ENCODE measurements around the gene PROX2.
A peak's percentile ranks its signal among the peaks of the same experiment; 100 is the strongest.

Gene PROX2
- 0 to 1.0 (median 0.12) reads per million in 9 experiments for total RNA-seq

- H3K27ac Mint-ChIP-seq = peak within 1 kb of the TSS; percentile 74 to 83
- H3K9me3 Mint-ChIP-seq = no peaks in the 10 kb centered on the region
- H3K4me1 Mint-ChIP-seq (ENCODE audit: low read depth in 2 of 2) = peaks cover 20% of the 10 kb centered on the region in 2 donors
- ATAC-seq (replicated peaks) = peak; percentile 81
- H3K4me3 Mint-ChIP-seq = peak within 1 kb of the TSS; percentile 48 to 67
- no peaks in the 10 kb centered on the region for H3K27me3 Mint-ChIP-seq
- no peak for DNase-seq
- H3K36me3 Mint-ChIP-seq (ENCODE audit: insufficient read depth) = peaks cover under 1% of the 10 kb centered on the region
These were observed at the start of gene PROX2 for GRCh38 chr14:74875941-74876913. Gene PROX2, minus strand, starts transcription at chr14:74876145. Its CDS starts 12,311 bp downstream, at chr14:74863834.

- ATAC-seq (replicated peaks) (no peak), DNase-seq (no peak)
- Mint-ChIP-seq H3K36me3 (ENCODE audit: insufficient read depth) (peaks cover 4% of the 10 kb centered on the region), H3K27me3 (peaks cover 30 to 42% of the 10 kb centered on the region in 2 donors), H3K9me3 (no peaks in the 10 kb centered on the region), H3K4me3 (peak overlapping the region in 1 of 2 donors; percentile 0), H3K27ac (no peak overlapping the region), H3K4me1 (ENCODE audit: low read depth in 2 of 2) (peaks cover 0 to 5% of the 10 kb centered on the region in 2 donors)
These were observed 48.1 kb upstream of the PROX2 start for GRCh38 chr14:74924061-74924460.

- ATAC-seq (replicated peaks) (peak; percentile 96), DNase-seq (peak in 2 of 3 experiments; percentile 31 to 39)
- H3K9me3 Mint-ChIP-seq = no peaks in the 10 kb centered on the region
- H3K27me3 Mint-ChIP-seq = peaks cover 30 to 42% of the 10 kb centered on the region in 2 donors
- peaks cover 4% of the 10 kb centered on the region for H3K36me3 Mint-ChIP-seq (ENCODE audit: insufficient read depth)
- no peak within 1 kb of the TSS for H3K27ac Mint-ChIP-seq
- peak within 1 kb of the TSS; percentile 59 to 60 for H3K4me3 Mint-ChIP-seq
- peaks cover 0 to 5% of the 10 kb centered on the region in 2 donors for H3K4me1 Mint-ChIP-seq (ENCODE audit: low read depth in 2 of 2)
These were observed 46.9 kb upstream of the PROX2 start, which contains the start of gene RPS6KL1 for GRCh38 chr14:74922752-74923401. Gene RPS6KL1, minus strand, starts transcription at chr14:74923260. Its CDS starts 1,719 bp downstream, at chr14:74921541.

- Mint-ChIP-seq H3K4me1 (ENCODE audit: low read depth in 2 of 2) (peaks cover 0 to 5% of the 10 kb centered on the region in 2 donors), H3K9me3 (no peaks in the 10 kb centered on the region), H3K4me3 (peak overlapping the region; percentile 59 to 60), H3K27me3 (peaks cover 30 to 46% of the 10 kb centered on the region in 2 donors), H3K36me3 (ENCODE audit: insufficient read depth) (peaks cover 4% of the 10 kb centered on the region), H3K27ac (no peak overlapping the region)
- DNase-seq (no peak), ATAC-seq (replicated peaks) (no peak)
These were observed 46.2 kb upstream of the PROX2 start for GRCh38 chr14:74921987-74922751.

GRCh38 chr14:74921053-74921620, 45.2 kb upstream of the PROX2 start:
- Mint-ChIP-seq H3K27ac (no peak overlapping the region), H3K4me1 (ENCODE audit: low read depth in 2 of 2) (peaks cover 0 to 5% of the 10 kb centered on the region in 2 donors), H3K36me3 (ENCODE audit: insufficient read depth) (peaks cover 4% of the 10 kb centered on the region), H3K27me3 (peaks cover 23 to 48% of the 10 kb centered on the region in 2 donors), H3K4me3 (no peak overlapping the region), H3K9me3 (no peaks in the 10 kb centered on the region)
- DNase-seq = no peak
- ATAC-seq (replicated peaks) = no peak

- H3K27ac Mint-ChIP-seq = no peak overlapping the region
- H3K4me1 Mint-ChIP-seq (ENCODE audit: low read depth in 2 of 2) = peaks cover 0 to 5% of the 10 kb centered on the region in 2 donors
- H3K4me3 Mint-ChIP-seq = no peak overlapping the region
- H3K36me3 Mint-ChIP-seq (ENCODE audit: insufficient read depth) = peaks cover 4% of the 10 kb centered on the region
- H3K9me3 Mint-ChIP-seq = no peaks in the 10 kb centered on the region
- DNase-seq (no peak), ATAC-seq (replicated peaks) (no peak)
- H3K27me3 Mint-ChIP-seq = peaks cover 18 to 45% of the 10 kb centered on the region in 2 donors
These were observed 44.3 kb upstream of the PROX2 start for GRCh38 chr14:74920281-74920680.

GRCh38 chr14:74919421-74920165, 43.6 kb upstream of the PROX2 start:
- H3K9me3 Mint-ChIP-seq = no peaks in the 10 kb centered on the region
- no peak for ATAC-seq (replicated peaks)
- peaks cover 4% of the 10 kb centered on the region for H3K36me3 Mint-ChIP-seq (ENCODE audit: insufficient read depth)

GRCh38 chr14:74918380-74918779, 42.4 kb upstream of the PROX2 start:
- peaks cover 4% of the 10 kb centered on the region for H3K36me3 Mint-ChIP-seq (ENCODE audit: insufficient read depth)
- no peak for DNase-seq
- H3K4me3 Mint-ChIP-seq = no peak overlapping the region
- H3K27ac Mint-ChIP-seq = no peak overlapping the region
- H3K4me1 Mint-ChIP-seq (ENCODE audit: low read depth in 2 of 2) = peaks cover 0 to 2% of the 10 kb centered on the region in 2 donors
- ATAC-seq (replicated peaks) = no peak
- peaks cover 7 to 27% of the 10 kb centered on the region in 2 donors for H3K27me3 Mint-ChIP-seq
- no peaks in the 10 kb centered on the region for H3K9me3 Mint-ChIP-seq

More at GRCh38 chr14:74919421-74920165, 43.6 kb upstream of the PROX2 start:
- no peak for DNase-seq
- Mint-ChIP-seq H3K4me3 (no peak overlapping the region), H3K4me1 (ENCODE audit: low read depth in 2 of 2) (peaks cover 0 to 5% of the 10 kb centered on the region in 2 donors), H3K27me3 (peaks cover 14 to 38% of the 10 kb centered on the region in 2 donors), H3K27ac (no peak overlapping the region)

GRCh38 chr14:74917646-74918081, 41.7 kb upstream of the PROX2 start:
- H3K4me1 Mint-ChIP-seq (ENCODE audit: low read depth in 2 of 2) = peaks cover 0 to 2% of the 10 kb centered on the region in 2 donors
- no peak overlapping the region for H3K27ac Mint-ChIP-seq
- ATAC-seq (replicated peaks) = no peak
- H3K4me3 Mint-ChIP-seq = no peak overlapping the region
- no peaks in the 10 kb centered on the region for H3K9me3 Mint-ChIP-seq
- no peak for DNase-seq
- H3K36me3 Mint-ChIP-seq (ENCODE audit: insufficient read depth) = peaks cover 4% of the 10 kb centered on the region
- peaks cover 7 to 27% of the 10 kb centered on the region in 2 donors for H3K27me3 Mint-ChIP-seq

GRCh38 chr14:74917178-74917543, 41.2 kb upstream of the PROX2 start:
- no peak for ATAC-seq (replicated peaks)
- Mint-ChIP-seq H3K9me3 (no peaks in the 10 kb centered on the region), H3K27me3 (peaks cover 2 to 22% of the 10 kb centered on the region in 2 donors), H3K36me3 (ENCODE audit: insufficient read depth) (no peaks in the 10 kb centered on the region), H3K4me3 (no peak overlapping the region), H3K4me1 (ENCODE audit: low read depth in 2 of 2) (no peaks in the 10 kb centered on the region), H3K27ac (no peak overlapping the region)
- DNase-seq = no peak

GRCh38 chr14:74915826-74916225, 39.9 kb upstream of the PROX2 start:
- ATAC-seq (replicated peaks) (no peak), DNase-seq (no peak)
- no peaks in the 10 kb centered on the region for H3K36me3 Mint-ChIP-seq (ENCODE audit: insufficient read depth)
- no peaks in the 10 kb centered on the region for H3K9me3 Mint-ChIP-seq
- peaks cover 0 to 18% of the 10 kb centered on the region in 2 donors for H3K27me3 Mint-ChIP-seq
- H3K4me3 Mint-ChIP-seq = no peak overlapping the region
- H3K27ac Mint-ChIP-seq = peak overlapping the region in 1 of 2 donors; percentile 66
- H3K4me1 Mint-ChIP-seq (ENCODE audit: low read depth in 2 of 2) = no peaks in the 10 kb centered on the region

- Mint-ChIP-seq H3K4me1 (ENCODE audit: low read depth in 2 of 2) (no peaks in the 10 kb centered on the region), H3K36me3 (ENCODE audit: insufficient read depth) (no peaks in the 10 kb centered on the region), H3K27ac (no peak overlapping the region), H3K27me3 (peaks cover 0 to 18% of the 10 kb centered on the region in 2 donors), H3K9me3 (no peaks in the 10 kb centered on the region), H3K4me3 (no peak overlapping the region)
- ATAC-seq (replicated peaks) (no peak), DNase-seq (no peak)
These were observed 39.5 kb upstream of the PROX2 start for GRCh38 chr14:74915426-74915825.
